Measurements from ENCODE around the gene ZNF366. TPM values are rescaled to one million over a fixed set of nuclear protein-coding genes. Genes with fewer than 3 reads are reported as not detected.
"Not testable (repeated sequence)": the region's sequence is repeated elsewhere in the genome, so short reads cannot be mapped to it uniquely, and the experiment has no call there.

The ZNF366 gene
- total RNA-seq, 5 donors from 2014 or later (not counting 1 experiment from before 2014, with no cell fraction given), result 0.13 to 0.14 TPM; not detected in 3

DNA sequence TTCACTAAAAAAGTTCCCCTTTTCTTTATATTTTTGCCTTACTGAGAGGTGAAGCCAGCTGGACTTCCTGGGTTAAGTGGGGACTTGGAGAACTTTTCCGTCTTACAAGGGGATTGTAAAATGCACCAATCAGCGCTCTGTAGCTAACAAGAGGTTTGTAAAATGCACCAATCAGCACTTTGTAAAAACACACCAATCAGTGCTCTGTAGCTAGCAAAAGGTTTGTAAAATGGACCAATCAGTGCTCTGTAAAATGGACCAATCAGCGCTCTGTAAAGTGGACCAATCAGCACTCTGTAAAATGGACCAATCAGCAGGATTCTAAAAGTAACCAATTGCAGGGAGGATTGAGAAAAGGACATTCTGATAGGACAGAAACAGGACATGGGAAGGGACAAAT lies 102.4 kb downstream of the ZNF366 start:
- H3K9me3 Mint-ChIP-seq, result peaks cover 5 to 21% (median 17%) of the 10 kb centered on the region in 3 donors
- H3K4me3 Mint-ChIP-seq; H3K36me3 ChIP-seq (ENCODE audit: control insufficient read depth in 2 of 2, extremely low read depth in 1 of 2, insufficient read depth in 1 of 2, low read length in 1 of 2); H3K4me1 Mint-ChIP-seq; H3K27ac ChIP-seq (ENCODE audit: low read length); POLR2A ChIA-PET; H3K36me3 Mint-ChIP-seq; DNase-seq; CTCF ChIA-PET; H3K27me3 ChIP-seq (replicated peaks in 1 of 2; ENCODE audit: control insufficient read depth in 2 of 2, extremely low read depth in 1 of 2, insufficient read depth in 2 of 2, low read length in 1 of 2); H3K27ac Mint-ChIP-seq; H3K9me3 ChIP-seq; H3K4me1 ChIP-seq (ENCODE audit: control insufficient read depth in 1 of 2, extremely low read depth in 1 of 2, insufficient read depth in 2 of 2, low read length in 2 of 2); ATAC-seq (replicated peaks in 1 of 4); H3K4me3 ChIP-seq (ENCODE audit: control insufficient read depth in 1 of 2, extremely low read depth in 1 of 2, low read length in 1 of 2): not testable (repeated sequence)
- peaks cover 13 to 15% of the 10 kb centered on the region in 2 donors for H3K27me3 Mint-ChIP-seq
- WGBS (ENCODE audit: insufficient coverage), result 89% methylated on average over 3 of the region's 3 CpGs

GRCh38 chr5:72402959-72403628 lies 104.1 kb downstream of the ZNF366 start:
- Mint-ChIP-seq H3K4me3 (no peak overlapping the region), H3K27ac (no peak overlapping the region), H3K4me1 (no peaks in the 10 kb centered on the region), H3K36me3 (no peaks in the 10 kb centered on the region), H3K27me3 (peaks cover 9 to 17% of the 10 kb centered on the region in 2 donors), H3K9me3 (peaks cover 5 to 21% (median 17%) of the 10 kb centered on the region in 3 donors)
- Histone ChIP-seq H3K27ac (ENCODE audit: low read length) (no peak overlapping the region), H3K9me3 (peaks cover 4% of the 10 kb centered on the region), H3K4me3 (ENCODE audit: control insufficient read depth in 1 of 2, extremely low read depth in 1 of 2, low read length in 1 of 2) (no peak overlapping the region), H3K4me1 (ENCODE audit: control insufficient read depth in 1 of 2, extremely low read depth in 1 of 2, insufficient read depth in 2 of 2, low read length in 2 of 2) (no peaks in the 10 kb centered on the region), H3K27me3 (replicated peaks in 1 of 2; ENCODE audit: control insufficient read depth in 2 of 2, extremely low read depth in 1 of 2, insufficient read depth in 2 of 2, low read length in 1 of 2) (no peaks in the 10 kb centered on the region), H3K36me3 (ENCODE audit: control insufficient read depth in 2 of 2, extremely low read depth in 1 of 2, insufficient read depth in 1 of 2, low read length in 1 of 2) (no peaks in the 10 kb centered on the region)
- no peak for ATAC-seq (replicated peaks in 1 of 4)
- DNase-seq, result no peak
- WGBS (ENCODE audit: insufficient coverage), result 79% methylated on average over 2 of the region's 4 CpGs
- ChIA-PET POLR2A (no interaction called here), CTCF (no interaction called here)

DNA sequence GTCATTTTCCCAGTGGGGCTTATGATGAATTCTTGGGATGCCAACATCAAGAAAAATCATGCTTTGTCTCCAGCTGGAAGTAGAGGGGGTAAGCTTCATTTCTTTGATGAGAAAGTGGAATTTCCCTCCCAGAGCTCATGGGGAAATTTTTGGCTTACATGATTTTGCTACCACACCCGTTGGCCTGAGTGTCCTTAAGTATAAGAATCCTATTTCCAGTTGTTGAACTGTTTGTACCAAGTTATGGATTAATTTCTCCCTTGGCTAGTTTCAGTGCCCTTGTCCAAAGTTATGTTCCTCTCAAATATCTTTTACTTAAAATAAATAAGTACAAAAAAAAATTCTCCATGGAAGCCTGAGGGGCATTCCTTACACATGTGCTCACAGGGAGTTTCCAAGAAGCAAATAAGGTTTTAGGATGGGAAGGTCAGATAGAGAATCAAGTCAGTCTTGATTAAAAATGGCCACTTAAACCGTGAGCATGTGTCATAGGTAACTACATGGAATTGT lies 104.8 kb downstream of the ZNF366 start:
- no peaks in the 10 kb centered on the region for H3K36me3 ChIP-seq (ENCODE audit: control insufficient read depth in 2 of 2, extremely low read depth in 1 of 2, insufficient read depth in 1 of 2, low read length in 1 of 2)
- no peak overlapping the region for H3K27ac Mint-ChIP-seq
- H3K27me3 ChIP-seq (replicated peaks in 1 of 2; ENCODE audit: control insufficient read depth in 2 of 2, extremely low read depth in 1 of 2, insufficient read depth in 2 of 2, low read length in 1 of 2), result no peaks in the 10 kb centered on the region
- no peak overlapping the region for H3K4me3 Mint-ChIP-seq
- H3K27me3 Mint-ChIP-seq, result peaks cover 6 to 14% of the 10 kb centered on the region in 2 donors
- H3K9me3 ChIP-seq, result peaks cover 4% of the 10 kb centered on the region
- CTCF ChIA-PET, result no interaction called here
- no peak overlapping the region for H3K4me3 ChIP-seq (ENCODE audit: control insufficient read depth in 1 of 2, extremely low read depth in 1 of 2, low read length in 1 of 2)
- ATAC-seq (replicated peaks in 1 of 4) (no peak), DNase-seq (no peak)
- H3K36me3 Mint-ChIP-seq, result no peaks in the 10 kb centered on the region
- no CpG with 5 or more reads among the region's 2 CpGs for WGBS (ENCODE audit: insufficient coverage)
- no peaks in the 10 kb centered on the region for H3K4me1 Mint-ChIP-seq
- POLR2A ChIA-PET, result no interaction called here
- no peaks in the 10 kb centered on the region for H3K4me1 ChIP-seq (ENCODE audit: control insufficient read depth in 1 of 2, extremely low read depth in 1 of 2, insufficient read depth in 2 of 2, low read length in 2 of 2)
- H3K27ac ChIP-seq (ENCODE audit: low read length), result no peak overlapping the region
- peaks cover 5 to 21% (median 17%) of the 10 kb centered on the region in 3 donors for H3K9me3 Mint-ChIP-seq

DNA sequence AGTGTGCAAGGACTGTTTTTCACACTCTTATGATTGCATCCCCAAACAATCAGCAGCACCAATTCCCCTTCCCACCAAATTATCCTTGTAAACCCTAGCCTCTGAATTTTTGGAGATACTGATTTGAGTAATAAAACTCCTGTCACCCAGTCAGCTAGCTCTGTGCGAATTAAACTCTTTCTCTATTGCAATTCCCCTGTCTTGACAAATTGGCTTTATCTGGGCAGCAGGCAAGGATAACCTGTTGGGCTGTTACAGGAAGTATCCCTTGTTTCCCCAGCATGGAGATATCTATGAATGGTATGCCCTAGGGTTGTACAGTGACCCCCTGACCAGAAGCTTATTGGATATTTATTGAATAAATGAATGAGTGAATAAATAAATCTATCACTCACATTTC lies 106.3 kb downstream of the ZNF366 start:
- Mint-ChIP-seq H3K9me3 (peaks cover 5 to 21% (median 17%) of the 10 kb centered on the region in 3 donors), H3K27ac (no peak overlapping the region), H3K4me3 (no peak overlapping the region), H3K4me1 (no peaks in the 10 kb centered on the region), H3K27me3 (peaks cover 0 to 15% of the 10 kb centered on the region in 2 donors), H3K36me3 (no peaks in the 10 kb centered on the region)
- H3K4me1 ChIP-seq (ENCODE audit: control insufficient read depth in 1 of 2, extremely low read depth in 1 of 2, insufficient read depth in 2 of 2, low read length in 2 of 2), result no peaks in the 10 kb centered on the region
- POLR2A ChIA-PET, result no interaction called here
- ATAC-seq (replicated peaks in 1 of 4), result no peak
- H3K27me3 ChIP-seq (replicated peaks in 1 of 2; ENCODE audit: control insufficient read depth in 2 of 2, extremely low read depth in 1 of 2, insufficient read depth in 2 of 2, low read length in 1 of 2), result peaks cover 0 to 2% of the 10 kb centered on the region in 2 experiments
- CTCF ChIA-PET, result no interaction called here
- no peak overlapping the region for H3K4me3 ChIP-seq (ENCODE audit: control insufficient read depth in 1 of 2, extremely low read depth in 1 of 2, low read length in 1 of 2)
- DNase-seq, result no peak
- peaks cover 4% of the 10 kb centered on the region for H3K9me3 ChIP-seq
- H3K36me3 ChIP-seq (ENCODE audit: control insufficient read depth in 2 of 2, extremely low read depth in 1 of 2, insufficient read depth in 1 of 2, low read length in 1 of 2), result no peaks in the 10 kb centered on the region
- WGBS (ENCODE audit: insufficient coverage), result no CpG with 5 or more reads among the region's 1 CpG
- no peak overlapping the region for H3K27ac ChIP-seq (ENCODE audit: low read length)

- Histone ChIP-seq H3K27me3 (replicated peaks in 1 of 2; ENCODE audit: control insufficient read depth in 2 of 2, extremely low read depth in 1 of 2, insufficient read depth in 2 of 2, low read length in 1 of 2) (peaks cover 0 to 2% of the 10 kb centered on the region in 2 experiments), H3K36me3 (ENCODE audit: control insufficient read depth in 2 of 2, extremely low read depth in 1 of 2, insufficient read depth in 1 of 2, low read length in 1 of 2) (no peaks in the 10 kb centered on the region), H3K4me1 (ENCODE audit: control insufficient read depth in 1 of 2, extremely low read depth in 1 of 2, insufficient read depth in 2 of 2, low read length in 2 of 2) (no peaks in the 10 kb centered on the region), H3K9me3 (peaks cover 4% of the 10 kb centered on the region), H3K4me3 (ENCODE audit: control insufficient read depth in 1 of 2, extremely low read depth in 1 of 2, low read length in 1 of 2) (no peak overlapping the region), H3K27ac (ENCODE audit: low read length) (no peak overlapping the region)
- H3K36me3 Mint-ChIP-seq, result no peaks in the 10 kb centered on the region
- H3K9me3 Mint-ChIP-seq, result peaks cover 5 to 21% (median 17%) of the 10 kb centered on the region in 3 donors
- no peak for ATAC-seq (replicated peaks in 1 of 4)
- ChIA-PET CTCF (no interaction called here), POLR2A (no interaction called here)
- no peak for DNase-seq
- 100% methylated on average over 1 of the region's 6 CpGs for WGBS (ENCODE audit: insufficient coverage)
- no peak overlapping the region for H3K27ac Mint-ChIP-seq
- H3K4me3 Mint-ChIP-seq, result no peak overlapping the region
- peaks cover 8 to 26% of the 10 kb centered on the region in 2 donors for H3K27me3 Mint-ChIP-seq
- no peaks in the 10 kb centered on the region for H3K4me1 Mint-ChIP-seq
Observed at GRCh38 chr5:72397836-72398235, 109.4 kb downstream of the ZNF366 start.

- no peaks in the 10 kb centered on the region for H3K4me1 Mint-ChIP-seq
- Histone ChIP-seq H3K36me3 (ENCODE audit: control insufficient read depth in 2 of 2, extremely low read depth in 1 of 2, insufficient read depth in 1 of 2, low read length in 1 of 2) (no peaks in the 10 kb centered on the region), H3K4me3 (ENCODE audit: control insufficient read depth in 1 of 2, extremely low read depth in 1 of 2, low read length in 1 of 2) (no peak overlapping the region), H3K27ac (ENCODE audit: low read length) (no peak overlapping the region), H3K27me3 (replicated peaks in 1 of 2; ENCODE audit: control insufficient read depth in 2 of 2, extremely low read depth in 1 of 2, insufficient read depth in 2 of 2, low read length in 1 of 2) (peaks cover 0 to 2% of the 10 kb centered on the region in 2 experiments), H3K9me3 (no peaks in the 10 kb centered on the region), H3K4me1 (ENCODE audit: control insufficient read depth in 1 of 2, extremely low read depth in 1 of 2, insufficient read depth in 2 of 2, low read length in 2 of 2) (no peaks in the 10 kb centered on the region)
- H3K4me3 Mint-ChIP-seq, result no peak overlapping the region
- H3K9me3 Mint-ChIP-seq, result no peaks in the 10 kb centered on the region
- no CpG with 5 or more reads among the region's 2 CpGs for WGBS (ENCODE audit: insufficient coverage)
- peaks cover 13 to 28% of the 10 kb centered on the region in 2 donors for H3K27me3 Mint-ChIP-seq
- H3K36me3 Mint-ChIP-seq, result no peaks in the 10 kb centered on the region
- CTCF ChIA-PET, result no interaction called here
- DNase-seq, result no peak
- POLR2A ChIA-PET, result no interaction called here
- H3K27ac Mint-ChIP-seq, result no peak overlapping the region
- no peak for ATAC-seq (replicated peaks in 1 of 4)
Observed at GRCh38 chr5:72394688-72395087, 112.5 kb downstream of the ZNF366 start.

All from T-cell (primary cell).